ENCODE measurements around the gene NAP1L4.

- TF ChIP-seq SUZ12 (IDR thresholded peaks at IDR 0.05; ENCODE audit: extremely low read depth, insufficient read depth, insufficient read length) (no peak), ZNF274 (IDR thresholded peaks at IDR 0.05; ENCODE audit: low read depth, low read length) (no peak)
Observed at GRCh38 chr11:2923446-2924375, 68.4 kb downstream of the NAP1L4 start.
